ENCODE data around the gene BABAM2.

Gene BABAM2

DNA sequence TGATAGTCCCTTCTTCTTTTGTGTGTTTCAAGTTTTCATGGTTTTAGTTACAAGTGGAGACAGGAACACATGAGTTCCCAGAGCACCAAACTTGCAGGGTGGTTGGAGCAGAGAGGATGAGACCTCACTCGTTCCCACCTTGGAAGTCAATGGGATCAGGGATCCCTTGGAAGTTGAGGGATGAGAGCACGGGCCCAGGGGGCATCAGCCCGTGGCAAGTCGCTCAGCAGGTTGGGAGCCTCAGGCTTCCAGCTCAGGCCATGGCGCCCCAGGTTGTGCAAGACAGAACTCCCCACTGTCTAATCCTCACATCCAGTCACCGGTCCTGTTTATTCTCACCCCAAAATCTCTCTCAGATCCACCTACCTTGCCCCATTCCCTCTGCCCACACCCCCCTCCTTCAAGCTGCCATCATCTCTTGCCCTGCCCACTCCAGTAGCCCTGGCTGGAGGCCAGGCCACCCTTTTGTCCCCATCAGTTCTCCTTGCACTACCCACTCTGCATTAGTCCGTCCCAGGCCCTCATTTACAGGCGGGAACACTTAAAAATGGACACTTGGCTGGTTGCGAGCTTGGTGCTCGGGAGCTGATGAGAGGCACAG lies 464.5 kb downstream of the BABAM2 start:
- FAIRE-seq (no peak), DNase-seq (ENCODE audit: low spot score) (no peak)

DNA sequence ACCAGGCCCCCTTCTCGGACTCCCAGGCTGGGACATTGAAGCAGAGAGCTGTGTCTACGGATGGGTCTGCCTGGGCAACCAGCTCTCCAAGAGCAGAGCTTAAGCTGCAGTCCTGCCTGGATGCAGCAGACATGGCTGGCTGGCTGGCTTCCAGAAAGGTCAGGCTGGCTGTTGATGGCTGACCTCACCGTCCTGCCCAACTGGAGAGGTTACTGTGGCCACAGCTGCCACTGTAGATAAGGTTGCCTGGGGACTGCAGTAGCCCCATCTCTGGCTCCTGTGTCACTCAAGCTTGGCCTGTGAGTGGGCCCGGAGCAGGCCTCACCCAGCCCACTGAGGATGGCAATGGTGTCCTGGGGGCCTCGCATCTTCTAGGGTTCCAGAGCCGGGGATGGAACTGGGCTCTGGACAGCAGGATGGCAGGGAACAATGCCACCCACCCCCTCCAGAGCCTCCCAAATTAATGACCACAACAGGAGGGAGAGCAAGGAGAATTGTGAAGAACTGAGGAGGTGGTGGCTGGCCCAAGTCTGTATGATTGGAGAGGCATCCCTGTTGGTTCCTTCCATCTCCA lies 465.1 kb downstream of the BABAM2 start:
- DNase-seq (ENCODE audit: low spot score) (peak; percentile 84), FAIRE-seq (peak; percentile 64)

DNA sequence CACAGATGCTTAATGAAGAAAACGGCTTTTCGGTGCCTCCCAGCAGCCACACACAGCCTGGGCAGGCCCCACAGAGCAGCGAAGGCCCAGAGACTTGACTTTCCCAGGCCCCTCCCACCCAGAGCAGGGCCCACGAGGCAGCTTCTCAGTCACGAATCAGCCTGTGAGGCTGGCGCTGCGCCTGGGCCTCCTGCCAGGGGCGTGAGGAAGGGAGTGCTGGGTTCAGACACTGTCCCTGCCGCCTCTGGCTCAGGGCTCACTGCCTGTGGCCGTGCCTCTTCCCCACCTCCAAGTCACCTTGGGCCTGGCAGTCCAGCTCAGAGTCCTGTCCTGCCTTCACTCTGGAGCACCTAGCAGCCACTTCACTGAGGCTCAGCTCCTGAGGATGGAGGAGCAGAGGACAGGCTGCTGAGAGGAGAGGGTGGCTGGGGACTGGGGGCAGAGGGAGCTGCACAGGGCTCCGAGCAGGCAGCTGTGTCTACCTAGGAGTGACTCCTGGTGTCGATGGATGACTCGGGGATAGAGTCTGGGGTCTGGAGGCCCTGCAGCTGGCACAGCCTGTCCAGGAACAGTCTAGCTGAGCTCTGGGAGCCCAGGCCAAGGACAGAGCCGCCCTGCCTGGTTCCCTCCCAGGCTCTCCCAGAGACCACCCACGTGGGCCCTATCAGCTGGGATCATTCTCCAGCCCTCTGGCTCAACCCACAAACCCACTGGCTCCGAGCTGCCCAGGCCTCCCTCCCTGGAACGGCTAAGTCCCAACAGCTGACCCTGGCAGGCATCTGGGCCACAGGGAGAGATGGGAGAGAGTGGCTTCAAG lies 465.8 kb downstream of the BABAM2 start:
- FAIRE-seq, result peak; percentile 69
- peak; percentile 88 for DNase-seq (ENCODE audit: low spot score)

DNA sequence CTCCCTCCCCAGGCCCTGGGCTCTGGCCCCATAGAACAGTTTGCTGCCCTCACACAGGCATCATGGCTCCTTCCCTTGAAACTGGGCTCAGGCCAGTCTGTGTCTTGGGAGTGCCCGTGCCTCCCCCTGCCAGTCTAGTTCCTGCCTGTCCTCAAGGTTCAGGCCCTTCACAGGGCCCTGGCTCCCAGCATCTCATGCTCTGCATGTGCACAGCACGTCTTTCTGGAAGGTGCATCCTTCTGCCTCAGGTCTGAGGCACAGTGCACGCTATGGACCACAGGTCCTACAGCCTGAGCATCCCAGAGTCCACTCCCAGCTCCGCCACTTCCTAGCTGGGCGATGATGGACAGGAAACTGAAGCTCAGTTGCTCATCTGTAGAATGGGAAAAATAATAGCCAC lies 466.5 kb downstream of the BABAM2 start:
- FAIRE-seq (no peak), DNase-seq (ENCODE audit: low spot score) (peak; percentile 69)

DNA sequence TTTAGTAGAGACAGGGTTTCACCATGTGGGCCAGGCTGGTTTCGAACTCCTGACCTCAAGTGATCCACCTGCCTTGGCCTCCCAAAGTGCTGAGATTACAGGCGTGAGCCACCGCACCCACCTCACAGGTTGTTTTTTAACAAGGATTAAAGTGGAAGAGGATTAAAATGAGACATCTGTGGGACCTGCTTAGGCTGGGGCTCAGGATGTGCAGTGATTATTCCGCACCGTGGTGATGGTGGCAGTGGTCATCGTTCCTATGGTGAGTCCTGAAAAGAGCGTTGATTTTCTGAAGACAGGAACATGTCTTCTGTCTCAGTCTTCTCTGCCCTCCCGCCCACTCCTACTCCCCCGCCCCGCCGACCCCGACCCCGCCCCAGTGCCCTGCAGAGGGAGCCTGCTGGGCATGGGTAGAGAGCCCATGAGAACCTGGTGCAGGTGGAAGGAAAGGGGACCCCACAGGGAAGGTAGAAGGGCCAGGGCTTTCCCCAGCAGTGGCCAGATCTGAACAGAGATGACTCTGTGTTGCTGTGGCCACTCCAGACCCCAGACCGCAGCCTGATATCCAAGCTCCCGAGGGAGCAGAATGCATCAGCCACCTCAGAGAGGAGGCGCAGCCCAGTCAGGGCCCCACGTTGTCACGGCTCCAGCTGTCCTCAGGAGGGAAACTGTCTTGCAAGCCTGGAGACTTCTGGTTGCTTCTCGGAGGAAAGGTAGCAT lies 467.6 kb downstream of the BABAM2 start:
- FAIRE-seq, result no peak
- DNase-seq (ENCODE audit: low spot score), result no peak

DNA sequence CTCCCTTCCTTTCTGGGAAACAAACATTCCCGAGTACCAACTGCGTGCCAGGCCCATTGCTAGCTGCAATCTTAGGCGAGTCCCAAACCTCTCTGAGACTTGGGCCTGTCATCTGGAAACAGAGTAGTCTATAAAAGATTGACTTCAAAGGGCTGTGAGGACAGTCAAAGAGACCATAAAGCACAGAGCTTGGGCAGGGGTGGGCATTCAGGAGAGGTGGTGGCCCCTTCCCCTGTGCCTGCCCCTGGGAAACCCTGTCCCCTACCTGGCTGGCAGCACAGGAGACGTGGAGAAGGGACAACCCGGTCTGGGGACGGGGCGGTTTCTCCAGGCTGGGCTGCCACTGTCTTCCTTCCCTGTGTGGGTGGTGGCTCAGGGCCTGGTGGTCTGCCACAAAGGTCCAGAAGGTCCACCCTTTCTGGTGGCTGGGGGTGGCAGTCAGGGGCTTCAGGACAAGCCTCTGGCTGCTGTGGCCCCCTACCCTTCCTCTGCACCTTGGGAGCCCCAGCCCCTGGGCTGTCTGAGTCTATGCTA lies 468.2 kb downstream of the BABAM2 start:
- FAIRE-seq, result no peak

DNA sequence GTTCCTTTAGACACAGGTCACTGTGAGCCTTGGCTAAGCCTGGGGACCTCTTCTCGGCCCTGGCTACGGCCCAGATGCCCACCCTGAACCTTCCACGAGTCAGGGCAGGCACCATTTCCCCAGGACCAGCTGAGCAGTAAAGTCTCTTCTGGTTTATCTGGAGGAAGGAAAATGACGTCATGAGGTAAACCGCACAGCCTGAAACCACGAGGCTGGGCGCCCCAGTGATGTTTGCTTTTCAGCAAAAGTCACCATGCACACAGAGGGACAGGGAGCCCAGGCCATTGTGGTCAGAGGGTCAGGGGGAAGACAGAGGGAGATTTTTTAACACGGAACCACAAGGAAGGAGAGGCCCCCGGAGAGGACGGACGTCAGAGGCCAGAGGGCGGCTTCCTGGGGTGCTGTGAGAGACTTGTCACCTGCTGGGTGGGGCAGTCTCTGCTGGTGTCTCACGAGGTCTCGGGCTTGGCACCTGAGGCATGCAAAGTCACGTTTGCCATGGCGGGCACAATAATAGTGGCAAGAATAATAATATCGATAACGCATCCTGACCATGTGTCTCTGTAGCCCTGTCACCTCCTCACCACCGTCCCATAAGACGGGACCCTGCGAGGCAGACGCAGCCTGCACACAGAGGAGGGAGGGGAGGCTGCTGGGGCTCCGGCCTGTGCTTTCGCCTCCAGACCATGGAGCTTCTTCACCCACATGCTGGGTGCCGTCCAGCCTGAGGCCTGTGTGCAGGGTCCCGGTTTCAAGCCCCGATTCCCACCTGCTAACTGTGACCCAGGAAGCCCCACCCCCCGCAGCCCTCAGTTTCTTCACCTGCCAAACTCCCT lies 468.9 kb downstream of the BABAM2 start:
- DNase-seq (ENCODE audit: low spot score), result peak; percentile 98
- peak; percentile 93 for FAIRE-seq

More for the DNA sequence above, 468.2 kb downstream of the BABAM2 start:
- DNase-seq (ENCODE audit: low spot score), result no peak

DNA sequence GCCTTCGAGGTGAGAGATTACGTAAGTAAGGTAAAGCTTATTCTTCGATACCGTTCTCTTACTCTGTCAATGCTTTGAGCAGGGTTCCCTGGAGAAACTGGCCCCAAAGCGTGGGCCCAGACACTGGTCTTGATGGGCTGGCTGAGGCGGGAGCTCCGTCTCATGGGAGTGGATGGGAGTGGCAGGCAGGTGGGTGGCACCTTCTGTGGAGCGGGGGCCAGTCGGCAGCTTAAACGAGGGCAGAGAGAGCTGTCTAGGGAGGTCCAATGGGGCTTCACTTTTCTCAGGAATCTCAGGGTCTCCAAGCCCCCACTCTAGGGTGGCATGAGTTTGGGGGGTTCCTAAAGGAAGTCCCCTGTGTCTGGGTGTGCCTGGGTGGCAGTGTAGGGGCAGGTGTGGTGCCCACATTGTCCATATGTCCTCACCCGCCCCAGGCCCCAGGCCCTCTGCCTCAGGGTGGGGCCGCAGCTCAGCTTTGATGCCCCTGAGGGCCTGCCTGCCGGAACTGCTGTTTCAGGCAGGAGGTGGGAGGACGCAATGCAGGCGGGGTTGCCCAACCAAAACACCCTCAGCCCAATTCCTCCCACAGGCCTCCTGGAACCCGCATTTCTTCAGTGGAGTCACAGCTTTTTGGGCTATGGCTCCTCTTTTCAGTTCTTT lies 469.7 kb downstream of the BABAM2 start:
- DNase-seq (ENCODE audit: low spot score) (no peak), FAIRE-seq (no peak)

DNA sequence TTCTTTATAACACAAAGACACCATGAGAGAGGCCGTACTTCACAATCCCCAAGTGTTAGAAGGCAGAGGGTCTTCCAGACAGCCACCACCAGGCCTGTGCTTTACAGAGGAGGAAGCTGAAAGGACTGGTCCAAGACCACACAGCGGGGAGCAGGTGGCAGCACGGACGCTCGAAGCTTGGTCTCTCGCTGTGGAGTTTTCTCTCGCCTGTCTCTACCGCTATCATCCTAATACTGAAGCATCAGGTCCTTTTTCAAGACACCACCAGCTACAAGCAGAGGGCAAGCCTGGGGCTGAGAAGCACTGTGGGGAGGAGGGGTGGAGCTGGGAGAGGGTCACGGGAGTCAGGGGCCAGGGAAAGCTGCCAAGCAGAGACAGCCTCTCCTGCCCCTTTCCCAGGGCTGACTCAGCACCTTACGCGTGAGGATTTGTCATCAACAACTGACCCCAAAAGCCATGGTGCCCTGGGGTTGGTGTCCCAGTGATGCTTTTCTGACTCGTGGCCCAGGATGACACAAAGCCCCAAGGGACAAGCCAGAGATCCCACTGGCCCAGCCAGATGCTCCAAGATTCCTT lies 470.3 kb downstream of the BABAM2 start:
- peak; percentile 89 for FAIRE-seq
- peak; percentile 95 for DNase-seq (ENCODE audit: low spot score)

DNA sequence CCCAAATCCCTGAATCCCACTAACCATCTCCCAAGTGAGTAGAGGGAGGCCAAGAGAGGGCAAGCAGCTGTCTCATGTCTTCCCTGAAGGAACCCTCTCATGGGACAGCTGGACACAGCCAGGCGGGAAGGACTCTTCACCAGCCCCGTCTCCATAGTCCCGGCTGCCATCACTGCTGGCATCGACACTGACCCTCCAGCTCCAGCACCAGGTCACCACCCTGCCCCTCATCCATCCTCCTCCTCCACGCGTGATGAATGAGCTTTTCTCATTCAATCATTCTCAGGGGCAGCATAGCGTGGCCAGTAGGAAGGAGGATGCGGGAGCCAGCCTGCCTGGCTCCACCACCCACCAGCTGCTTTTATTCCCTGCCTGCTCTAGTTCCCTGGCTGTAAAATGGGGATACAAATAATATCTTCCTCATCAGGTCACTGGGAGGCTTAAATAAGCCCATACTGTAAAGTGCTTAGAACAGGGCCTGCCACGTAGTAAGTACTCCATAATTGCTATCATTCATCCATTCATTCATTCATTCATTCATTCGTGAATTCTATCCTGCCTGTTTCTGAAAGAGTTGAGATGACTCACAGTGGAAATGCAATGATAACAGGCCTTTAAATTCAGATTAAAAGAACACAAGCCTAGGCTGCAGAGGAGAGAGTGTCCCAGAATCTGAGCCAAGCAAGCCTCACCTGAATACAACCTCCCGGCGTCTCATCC lies 471.6 kb downstream of the BABAM2 start:
- DNase-seq (ENCODE audit: low spot score) (no peak), FAIRE-seq (no peak)

DNA sequence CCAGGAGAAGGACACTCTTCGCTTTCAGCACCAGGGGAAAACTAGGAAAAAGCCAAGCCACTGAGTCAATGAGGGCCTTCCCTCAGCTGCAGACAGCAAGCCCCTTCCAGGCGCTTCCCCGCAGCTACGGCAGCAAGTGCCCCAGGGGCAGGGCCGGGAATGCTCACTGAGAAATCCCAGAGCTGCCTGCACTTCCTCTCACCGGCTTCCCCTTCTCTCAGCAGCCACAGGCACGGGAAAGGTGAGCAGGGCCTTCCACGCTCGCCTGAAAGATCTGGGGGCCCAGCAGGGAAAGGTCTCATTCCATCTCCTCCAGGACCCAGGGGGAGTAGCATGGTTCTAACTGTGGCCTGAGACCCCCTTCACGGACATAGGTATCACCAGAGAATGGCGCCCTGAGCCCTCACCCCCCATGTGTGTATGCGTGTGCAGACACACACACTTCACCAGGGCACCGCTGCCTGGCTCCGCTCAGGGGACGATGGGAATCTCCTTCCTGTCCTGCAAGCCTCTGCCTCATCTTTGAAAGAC lies 472.5 kb downstream of the BABAM2 start:
- no peak for DNase-seq (ENCODE audit: low spot score)
- no peak for FAIRE-seq

DNA sequence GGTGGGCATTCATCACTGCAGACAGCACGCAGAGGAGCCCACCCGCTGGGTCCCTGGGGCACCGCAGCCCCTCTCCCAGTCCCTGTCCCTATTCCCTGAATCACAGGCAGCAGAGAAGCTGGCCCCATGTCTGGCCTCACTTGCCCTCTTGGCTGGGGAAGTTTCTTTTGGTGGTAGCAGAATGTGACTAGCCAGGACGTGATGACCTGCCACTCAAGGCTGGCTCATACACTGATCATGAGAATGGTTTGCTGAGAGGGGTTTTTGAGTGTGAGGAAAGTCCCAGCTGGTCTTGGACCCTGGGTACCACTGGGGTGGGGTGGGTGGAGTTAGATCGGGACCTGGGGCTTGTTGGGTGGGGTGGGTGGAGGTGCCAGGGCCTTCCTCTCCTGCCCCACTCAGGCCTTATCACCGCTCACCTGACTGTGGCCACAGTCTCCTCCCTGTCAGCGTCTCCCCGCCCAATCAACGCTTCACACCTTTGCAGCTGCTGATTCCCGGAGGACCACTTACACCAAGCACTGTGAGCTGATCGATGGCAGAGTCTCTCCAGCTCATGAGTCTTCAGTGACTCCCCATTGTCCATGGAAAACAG lies 473.3 kb downstream of the BABAM2 start:
- DNase-seq (ENCODE audit: low spot score), result no peak
- FAIRE-seq, result no peak

DNA sequence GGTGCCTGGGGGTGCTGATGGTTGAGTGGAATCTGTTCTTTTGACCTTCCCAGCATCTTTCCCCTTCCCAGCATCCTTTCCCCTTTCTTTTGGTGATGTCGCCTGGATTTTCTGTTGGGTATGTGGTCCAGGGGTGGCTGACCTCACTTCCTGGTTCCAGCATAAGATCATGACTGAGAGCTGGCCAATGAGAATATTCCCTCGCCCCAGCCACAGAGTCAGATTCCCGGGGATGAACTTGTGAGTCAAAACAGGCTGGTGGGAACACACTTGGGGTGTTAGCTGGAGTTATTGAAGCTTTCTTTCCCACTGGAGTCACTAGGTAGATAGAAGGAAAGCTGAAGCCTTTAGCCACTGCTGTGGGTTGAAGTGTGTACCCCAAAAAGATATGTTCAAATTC lies 474.1 kb downstream of the BABAM2 start:
- DNase-seq (ENCODE audit: low spot score) (peak; percentile 34), FAIRE-seq (no peak)

DNA sequence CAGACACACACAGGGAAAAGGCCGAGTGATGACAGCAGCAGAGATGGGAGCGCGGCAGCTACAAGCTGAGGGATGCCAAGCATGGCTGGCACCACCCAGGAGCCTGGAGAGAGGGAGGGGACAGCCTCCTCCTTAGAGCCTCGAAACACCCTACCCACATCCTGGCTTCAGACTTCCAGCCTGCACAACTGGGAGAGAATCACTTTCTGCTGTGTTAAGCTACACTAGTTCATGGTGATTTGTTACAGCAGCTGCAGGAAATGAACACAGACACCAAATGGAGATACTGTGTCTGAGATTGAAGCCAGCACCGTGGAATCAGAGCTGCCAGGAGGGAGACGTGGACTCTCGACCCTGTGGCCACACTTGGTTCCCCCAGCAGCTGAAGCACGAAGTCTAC lies 474.6 kb downstream of the BABAM2 start:
- no peak for FAIRE-seq
- DNase-seq (ENCODE audit: low spot score), result no peak

DNA sequence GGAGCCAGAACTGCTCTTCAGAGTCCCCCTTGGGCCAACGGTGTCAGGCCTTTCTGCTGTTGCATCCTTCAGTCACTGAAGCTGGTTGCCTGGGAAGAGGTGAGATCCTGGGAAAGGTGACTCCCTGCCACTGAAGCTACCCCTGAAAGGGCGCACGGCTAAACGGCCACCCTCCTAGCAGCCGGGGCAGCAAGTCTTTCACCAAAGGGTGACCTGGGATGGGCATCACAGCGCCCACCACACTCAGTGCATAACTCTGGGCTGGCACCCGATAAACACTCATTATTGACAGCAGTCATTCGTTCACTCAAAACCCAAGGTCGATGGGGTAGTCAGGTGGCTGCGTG lies 475.6 kb downstream of the BABAM2 start:
- no peak for DNase-seq (ENCODE audit: low spot score)
- FAIRE-seq, result no peak

DNA sequence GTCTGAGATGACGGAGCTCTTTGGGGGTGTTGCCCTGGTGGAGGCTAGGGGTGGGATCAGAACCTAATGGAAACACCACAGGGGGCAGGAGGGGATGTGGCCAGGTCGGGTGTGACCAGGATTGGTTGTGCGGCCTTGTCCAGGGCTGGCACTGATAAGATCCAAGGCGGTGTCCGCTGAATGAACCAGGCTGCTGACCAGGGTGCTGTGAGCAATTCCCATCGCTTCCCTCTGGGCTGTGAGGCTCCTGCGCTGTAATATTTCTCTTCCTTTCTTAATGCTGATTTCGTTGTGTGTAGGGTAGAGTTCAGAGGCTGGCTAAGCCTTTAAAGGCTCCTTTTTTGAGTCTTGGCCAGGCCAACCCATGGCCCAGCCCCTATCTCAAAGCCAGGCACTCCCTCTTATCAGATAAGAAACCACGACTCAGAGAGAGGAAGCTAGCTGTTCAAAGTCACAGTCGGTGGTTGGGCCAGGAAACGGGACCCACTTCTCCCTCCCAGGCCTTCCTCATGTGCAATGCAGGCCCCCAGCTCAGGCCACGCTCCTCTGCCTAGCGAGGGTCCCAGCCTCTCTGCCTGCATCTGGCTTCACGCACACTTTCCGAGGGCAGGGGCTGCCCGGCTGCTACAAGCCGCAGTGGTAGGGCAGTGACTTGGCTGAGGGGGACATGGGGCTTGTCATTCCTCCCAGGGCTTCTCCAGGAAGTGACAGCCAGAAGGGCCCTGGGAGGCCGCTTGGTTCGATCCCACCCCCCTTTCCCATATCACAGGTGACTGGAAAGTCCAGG lies 476.2 kb downstream of the BABAM2 start:
- DNase-seq (ENCODE audit: low spot score) (peak; percentile 42), FAIRE-seq (no peak)

DNA sequence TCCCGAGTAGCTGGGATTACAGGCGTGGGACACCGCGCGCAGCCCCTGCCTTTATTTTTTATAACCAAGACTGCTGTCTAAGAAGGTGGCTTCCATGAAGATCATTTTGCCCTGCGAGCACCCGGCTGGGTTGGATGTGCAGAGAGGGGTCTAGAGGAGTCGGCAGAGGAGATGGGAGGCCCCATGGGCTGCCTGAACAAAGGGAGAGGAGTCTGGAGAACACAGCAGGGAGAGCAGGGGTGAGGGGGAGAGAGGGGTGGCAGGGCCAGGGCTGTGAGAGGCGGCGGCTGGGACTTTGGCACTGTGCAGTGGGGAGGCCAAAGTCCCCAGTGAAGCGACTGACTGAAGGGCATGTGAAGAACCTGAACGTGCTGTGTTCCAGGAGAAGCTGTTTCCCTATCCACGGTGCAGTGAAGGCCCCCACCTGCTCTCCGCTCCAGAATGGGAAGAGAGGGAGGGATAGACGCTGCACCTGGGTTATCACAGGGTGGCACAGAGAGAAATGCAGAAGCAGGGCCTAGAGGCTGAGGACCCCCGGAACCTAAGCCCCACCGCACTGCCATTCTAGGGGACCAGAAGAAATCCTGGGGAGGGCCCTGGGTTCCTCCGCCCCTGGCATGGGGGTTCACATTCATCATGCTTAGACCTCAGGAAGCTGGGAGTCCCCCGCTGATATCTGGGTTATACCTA lies 477.3 kb downstream of the BABAM2 start:
- FAIRE-seq, result no peak
- no peak for DNase-seq (ENCODE audit: low spot score)

All from RCC 7860 (cell line).